ENCODE results near the gene ARL3. TPM values are rescaled to one million over a fixed set of nuclear protein-coding genes. Genes with fewer than 3 reads are reported as not detected.

Gene ARL3
- total and polyA plus RNA-seq, 2 of the 4 experiments (the other 2 are of a cell fraction) = 5.0 to 14.3 TPM

DNA sequence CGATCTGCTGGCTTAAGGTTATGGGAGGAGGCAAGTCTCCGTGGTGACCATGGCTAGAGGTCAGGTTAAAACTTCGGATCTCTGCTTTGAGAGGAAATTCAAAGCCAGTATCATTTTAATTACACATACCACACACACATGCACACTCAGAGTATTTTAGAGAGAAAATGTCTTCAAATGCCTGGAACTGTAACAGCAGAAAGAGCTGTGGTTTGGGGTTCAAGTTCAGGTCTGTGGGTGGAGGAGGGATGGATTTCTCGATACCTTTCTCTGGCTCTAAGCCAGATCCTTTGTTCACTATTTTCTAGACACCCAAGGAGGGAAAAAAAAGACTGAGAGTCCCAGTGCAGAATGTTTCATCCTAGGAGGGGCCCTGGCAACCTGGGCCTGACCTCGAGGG lies 32.5 kb downstream of the ARL3 start:
- Histone ChIP-seq H2BK120ac (ENCODE audit: low read depth, low read length) (no peak overlapping the region), H4K20me1 (ENCODE audit: insufficient read depth, low read length) (no peaks in the 10 kb centered on the region), H3K9me3 (ENCODE audit: control insufficient read depth, insufficient read depth, low read length) (no peaks in the 10 kb centered on the region), H3K4me1 (ENCODE audit: control insufficient read depth, insufficient read depth, low read length) (peaks cover 25% of the 10 kb centered on the region), H2BK5ac (ENCODE audit: low read depth, low read length, poor library complexity, severe bottlenecking) (no peak overlapping the region), H2BK20ac (ENCODE audit: low read depth, low read length) (no peak overlapping the region), H3K56ac (ENCODE audit: extremely low read depth, insufficient read depth, low read length) (no peak overlapping the region), H3K9me1 (ENCODE audit: insufficient read depth, low read length) (peaks cover 21% of the 10 kb centered on the region), H2AK9ac (replicated peaks; ENCODE audit: low read depth, low read length, poor library complexity) (peak overlapping the region; percentile 9), H2BK15ac (ENCODE audit: low read depth, low read length) (no peak overlapping the region), H3K27me3 (ENCODE audit: control insufficient read depth, insufficient read depth, low read length) (no peaks in the 10 kb centered on the region), H3K18ac (ENCODE audit: low read depth, low read length) (no peak overlapping the region), H3K4ac (ENCODE audit: low read depth, low read length) (no peak overlapping the region), H3K9ac (ENCODE audit: low read depth, low read length) (no peak overlapping the region), H3K36me3 (ENCODE audit: control insufficient read depth, insufficient read depth, low read length) (peaks cover 15% of the 10 kb centered on the region), H4K8ac (ENCODE audit: low read depth in 2 of 2, low read length in 2 of 2) (no peak overlapping the region), H3K4me3 (ENCODE audit: insufficient read depth, low read depth, low read length) (no peak overlapping the region), H4K91ac (ENCODE audit: insufficient read depth, low read depth, low read length) (no peak overlapping the region), H3K14ac (replicated peaks; ENCODE audit: low read depth, low read length) (0 out of 2 replicates have a peak overlapping the region, but pooled peaks have one; percentile 36), H3K4me2 (ENCODE audit: low read depth, low read length) (no peak overlapping the region), H3K23ac (ENCODE audit: low read depth, low read length) (0 out of 2 replicates have a peak overlapping the region, but pooled peaks have one; percentile 33), H2AK5ac (ENCODE audit: low read depth, low read length) (no peak overlapping the region), H4K5ac (ENCODE audit: low read depth, low read length) (no peak overlapping the region), H3K27ac (ENCODE audit: insufficient read depth, low read length) (no peak overlapping the region), H3K79me1 (ENCODE audit: low read depth in 1 of 2, low read length in 2 of 2) (peaks cover 9 to 28% of the 10 kb centered on the region in 2 experiments; a peak in 3 of 4 replicates), H2AFZ (replicated peaks; ENCODE audit: low read length, poor library complexity) (no peak overlapping the region)
- BruUV-seq (replicated peaks) = no TSS peak
- TF ChIP-seq BHLHE40 (IDR thresholded peaks at IDR 0.05; ENCODE audit: low read depth, low read length) = no peak
- TF ChIP-seq, protein P1, sequence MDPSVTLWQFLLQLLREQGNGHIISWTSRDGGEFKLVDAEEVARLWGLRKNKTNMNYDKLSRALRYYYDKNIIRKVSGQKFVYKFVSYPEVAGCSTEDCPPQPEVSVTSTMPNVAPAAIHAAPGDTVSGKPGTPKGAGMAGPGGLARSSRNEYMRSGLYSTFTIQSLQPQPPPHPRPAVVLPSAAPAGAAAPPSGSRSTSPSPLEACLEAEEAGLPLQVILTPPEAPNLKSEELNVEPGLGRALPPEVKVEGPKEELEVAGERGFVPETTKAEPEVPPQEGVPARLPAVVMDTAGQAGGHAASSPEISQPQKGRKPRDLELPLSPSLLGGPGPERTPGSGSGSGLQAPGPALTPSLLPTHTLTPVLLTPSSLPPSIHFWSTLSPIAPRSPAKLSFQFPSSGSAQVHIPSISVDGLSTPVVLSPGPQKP (IDR thresholded peaks at IDR 0.05; ENCODE audit: borderline replicate concordance, low read depth, low read length) = no peak
- no peak for TF ChIP-seq RCOR1 (IDR thresholded peaks at IDR 0.05; ENCODE audit: insufficient replicate concordance, low read length)
- TF ChIP-seq SMC3 (IDR thresholded peaks at IDR 0.05; ENCODE audit: low read depth, low read length) = no peak
- intact Hi-C loops (cut with micrococcal nuclease) (no loop called here), in situ Hi-C loops (cut with MboI; ENCODE audit: low sequenced_read_pairs) (no loop called here), dilution Hi-C loops (cut with HindIII; ENCODE audit: low sequenced_read_pairs, unreplicated experiment) (no loop called here)
- CTCF ChIA-PET = no interaction called here
- 57% methylated on average over 1 of the region's 5 CpGs; no CpG with 5 or more reads in 1 of the 2 experiments for WGBS, 2 experiments (ENCODE audit: extremely low coverage in 2 of 2, insufficient read length in 1 of 2)
- no peak for ATAC-seq (ENCODE audit: low read depth)
- no peak for DNase-seq
- POLR2A ChIA-PET (ENCODE audit: unreplicated experiment) = no interaction called here

All from IMR-90 (cell line).